GM12878 (cell line): ENCODE data around the gene CHDH. TPM values are rescaled to one million over a fixed set of nuclear protein-coding genes. Genes with fewer than 3 reads are reported as not detected.

ENCODE experiments used
- BHLHE40 ChIP-seq, 2 experiments: fragments of 450-650 bp in 1 of 2; IDR thresholded peaks; 2 replicates each; pipeline ENCODE4 v1.6.1; 2011 to 2017; ENCODE audit warnings: low read depth in 2 of 2, borderline replicate concordance in 1 of 2, improper control_type of control experiment in 1 of 2, low read length in 1 of 2, mild to moderate bottlenecking in 1 of 2
- HDAC2 ChIP-seq: fragments of 200-600 bp; sonication (generic); IDR thresholded peaks from 2 replicates; pipeline ENCODE4 v1.6.1; 2017
- SIN3A ChIP-seq: IDR thresholded peaks from 2 replicates; pipeline ENCODE4 v1.6.1; 2012; ENCODE audit warnings: low read depth, low read length, improper control_type of control experiment
- SIX5 ChIP-seq: IDR thresholded peaks from 2 replicates; pipeline ENCODE4 v1.6.1; 2011; ENCODE audit warnings: mild to moderate bottlenecking, low read depth, low read length, moderate library complexity; ENCODE audit not compliant: severe bottlenecking
- polyA plus RNA-seq, 11 experiments: library from polyadenylated mRNA; depleted of rRNA in 4 of 11; unstranded in 6 of 11; stranded (reverse) in 5 of 11; fragments of >200 nt; fragmentation: Nextera tagmentation in 4 of 11; fragmentation: Illumina TruSeq in 1 of 11; extraction: Ambion mirVana in 4 of 11; extraction: Trizol in 1 of 11; gene quantifications; 1 replicate in 1 of 11; 2 replicates in 10 of 11; pipeline versions ENCODE4 v1.2.1 to v1.2.3, GENCODE V29; 2011 to 2016; ENCODE audit warnings: inconsistent platforms in 2 of 11, missing spikeins in 2 of 11, low read depth in 1 of 11
- total RNA-seq, 4 experiments: library from RNA; depleted of rRNA in 3 of 4; stranded (reverse); fragments of >200 nt in 3 of 4; fragmentation: Illumina TruSeq in 1 of 4; extraction: Trizol in 1 of 4; gene quantifications; 2 replicates each; pipeline versions ENCODE4 v1.2.1 to v1.2.3, GENCODE V29; 2013 to 2021
- TF ChIP-seq, protein P1 (sequence below): fragments of 450-650 bp; IDR thresholded peaks from 2 replicates; pipeline ENCODE4 v1.6.1; 2017; ENCODE audit warnings: low read depth, mild to moderate bottlenecking, moderate library complexity
- TF ChIP-seq, protein P2 (sequence below): fragments of 150-350 bp; IDR thresholded peaks from 2 replicates; pipeline ENCODE4 v1.6.1; 2016; ENCODE audit warnings: low read depth, low read length
- TF ChIP-seq, protein P3 (sequence below): fragments of 450-650 bp; IDR thresholded peaks from 2 replicates; pipeline ENCODE4 v1.6.1; 2014; ENCODE audit warnings: mild to moderate bottlenecking

Gene CHDH
- total and polyA plus RNA-seq, 10 of the 15 experiments (the other 5 are each of a cell fraction or from before 2014, with no cell fraction given), result 0.95 to 8.3 (median 2.9) TPM

DNA sequence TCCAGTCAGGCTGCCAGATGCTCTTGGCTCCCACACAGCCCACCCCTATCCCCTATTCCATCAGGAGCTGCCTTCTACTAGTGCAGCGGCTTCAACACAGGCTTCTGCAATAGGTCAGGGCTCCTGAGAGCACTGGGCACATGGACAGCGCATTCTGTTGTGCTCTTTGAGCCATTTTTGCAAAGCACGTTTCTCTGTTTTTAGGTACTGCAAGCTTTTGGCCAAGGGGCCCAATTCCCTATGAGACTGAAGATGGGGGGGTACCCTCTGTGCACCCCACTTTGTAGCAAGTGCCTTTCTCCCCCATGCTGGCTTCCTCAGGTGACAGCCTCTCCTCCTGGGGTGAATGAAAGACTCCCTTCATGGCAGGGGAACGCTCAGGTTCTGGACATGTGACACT, 31.2 kb downstream of the CHDH start (continued):
- TF ChIP-seq, protein P1, sequence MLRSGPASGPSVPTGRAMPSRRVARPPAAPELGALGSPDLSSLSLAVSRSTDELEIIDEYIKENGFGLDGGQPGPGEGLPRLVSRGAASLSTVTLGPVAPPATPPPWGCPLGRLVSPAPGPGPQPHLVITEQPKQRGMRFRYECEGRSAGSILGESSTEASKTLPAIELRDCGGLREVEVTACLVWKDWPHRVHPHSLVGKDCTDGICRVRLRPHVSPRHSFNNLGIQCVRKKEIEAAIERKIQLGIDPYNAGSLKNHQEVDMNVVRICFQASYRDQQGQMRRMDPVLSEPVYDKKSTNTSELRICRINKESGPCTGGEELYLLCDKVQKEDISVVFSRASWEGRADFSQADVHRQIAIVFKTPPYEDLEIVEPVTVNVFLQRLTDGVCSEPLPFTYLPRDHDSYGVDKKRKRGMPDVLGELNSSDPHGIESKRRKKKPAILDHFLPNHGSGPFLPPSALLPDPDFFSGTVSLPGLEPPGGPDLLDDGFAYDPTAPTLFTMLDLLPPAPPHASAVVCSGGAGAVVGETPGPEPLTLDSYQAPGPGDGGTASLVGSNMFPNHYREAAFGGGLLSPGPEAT, result no peak
- no peak for TF ChIP-seq SIX5
- no peak for TF ChIP-seq BHLHE40 (IDR thresholded peaks at IDR 0.05; ENCODE audit: borderline replicate concordance in 1 of 2, low read depth in 2 of 2, low read length in 1 of 2)
- TF ChIP-seq, protein P2, sequence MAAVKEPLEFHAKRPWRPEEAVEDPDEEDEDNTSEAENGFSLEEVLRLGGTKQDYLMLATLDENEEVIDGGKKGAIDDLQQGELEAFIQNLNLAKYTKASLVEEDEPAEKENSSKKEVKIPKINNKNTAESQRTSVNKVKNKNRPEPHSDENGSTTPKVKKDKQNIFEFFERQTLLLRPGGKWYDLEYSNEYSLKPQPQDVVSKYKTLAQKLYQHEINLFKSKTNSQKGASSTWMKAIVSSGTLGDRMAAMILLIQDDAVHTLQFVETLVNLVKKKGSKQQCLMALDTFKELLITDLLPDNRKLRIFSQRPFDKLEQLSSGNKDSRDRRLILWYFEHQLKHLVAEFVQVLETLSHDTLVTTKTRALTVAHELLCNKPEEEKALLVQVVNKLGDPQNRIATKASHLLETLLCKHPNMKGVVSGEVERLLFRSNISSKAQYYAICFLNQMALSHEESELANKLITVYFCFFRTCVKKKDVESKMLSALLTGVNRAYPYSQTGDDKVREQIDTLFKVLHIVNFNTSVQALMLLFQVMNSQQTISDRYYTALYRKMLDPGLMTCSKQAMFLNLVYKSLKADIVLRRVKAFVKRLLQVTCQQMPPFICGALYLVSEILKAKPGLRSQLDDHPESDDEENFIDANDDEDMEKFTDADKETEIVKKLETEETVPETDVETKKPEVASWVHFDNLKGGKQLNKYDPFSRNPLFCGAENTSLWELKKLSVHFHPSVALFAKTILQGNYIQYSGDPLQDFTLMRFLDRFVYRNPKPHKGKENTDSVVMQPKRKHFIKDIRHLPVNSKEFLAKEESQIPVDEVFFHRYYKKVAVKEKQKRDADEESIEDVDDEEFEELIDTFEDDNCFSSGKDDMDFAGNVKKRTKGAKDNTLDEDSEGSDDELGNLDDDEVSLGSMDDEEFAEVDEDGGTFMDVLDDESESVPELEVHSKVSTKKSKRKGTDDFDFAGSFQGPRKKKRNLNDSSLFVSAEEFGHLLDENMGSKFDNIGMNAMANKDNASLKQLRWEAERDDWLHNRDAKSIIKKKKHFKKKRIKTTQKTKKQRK, result no peak
- no peak for TF ChIP-seq HDAC2
- no peak for TF ChIP-seq SIN3A
- TF ChIP-seq, protein P3, sequence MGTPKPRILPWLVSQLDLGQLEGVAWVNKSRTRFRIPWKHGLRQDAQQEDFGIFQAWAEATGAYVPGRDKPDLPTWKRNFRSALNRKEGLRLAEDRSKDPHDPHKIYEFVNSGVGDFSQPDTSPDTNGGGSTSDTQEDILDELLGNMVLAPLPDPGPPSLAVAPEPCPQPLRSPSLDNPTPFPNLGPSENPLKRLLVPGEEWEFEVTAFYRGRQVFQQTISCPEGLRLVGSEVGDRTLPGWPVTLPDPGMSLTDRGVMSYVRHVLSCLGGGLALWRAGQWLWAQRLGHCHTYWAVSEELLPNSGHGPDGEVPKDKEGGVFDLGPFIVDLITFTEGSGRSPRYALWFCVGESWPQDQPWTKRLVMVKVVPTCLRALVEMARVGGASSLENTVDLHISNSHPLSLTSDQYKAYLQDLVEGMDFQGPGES, result no peak
- TF ChIP-seq, all 136 proteins: peak for 0
